K562 (cell line): Measurements from ENCODE around the gene FBRS. TPM values are rescaled to one million over a fixed set of nuclear protein-coding genes. Genes with fewer than 3 reads are reported as not detected.

Source experiments
- BDP1 ChIP-seq: IDR thresholded peaks from 3 replicates; pipeline ENCODE4 v1.6.1; 2011; ENCODE audit not compliant: insufficient read length, insufficient read depth
- ELF4 ChIP-seq: fragments of 450-650 bp; formaldehyde crosslinking; IDR thresholded peaks from 2 replicates; pipeline ENCODE4 v1.4.0; 2022; ENCODE audit warnings: missing genetic modification characterization
- GTF2E2 ChIP-seq: fragments of 200-800 bp; sonication (Bioruptor generic); IDR thresholded peaks from 2 replicates; pipeline ENCODE4 v1.6.1; 2016; ENCODE audit warnings: missing genetic modification characterization, missing compliant biosample characterization
- HDAC6 ChIP-seq: IDR thresholded peaks from 2 replicates; pipeline ENCODE4 v1.6.1; 2012; ENCODE audit warnings: low read depth, mild to moderate bottlenecking, control low read depth, inconsistent platforms, low read length, moderate library complexity
- HOXB6 ChIP-seq: fragments of 250-450 bp; sonication (Bioruptor Pico); IDR thresholded peaks from 2 replicates; pipeline ENCODE4 v1.5.1; 2022; ENCODE audit warnings: mild to moderate bottlenecking, borderline replicate concordance
- KAT8 ChIP-seq: fragments of 450-650 bp; IDR thresholded peaks from 2 replicates; pipeline ENCODE4 v1.6.1; 2016; ENCODE audit warnings: low read depth, mild to moderate bottlenecking
- KDM1A ChIP-seq, 2 experiments: fragments of 450-650 bp; IDR thresholded peaks; 2 replicates each; pipeline ENCODE4 v1.6.1; 2016; ENCODE audit warnings: mild to moderate bottlenecking in 2 of 2
- KDM2B ChIP-seq: fragments of 250-450 bp; sonication (Bioruptor Pico); IDR thresholded peaks from 2 replicates; pipeline ENCODE4 v1.8.0; 2021; ENCODE audit warnings: mild to moderate bottlenecking, moderate library complexity
- MAZ ChIP-seq, 2 experiments: fragments of 450-650 bp in 1 of 2; sonication (generic) in 1 of 2; formaldehyde crosslinking; IDR thresholded peaks in 1 of 2; conservative IDR thresholded peaks in 1 of 2; 2 replicates each; pipeline versions ENCODE4 v1.4.0 to v1.5.0; 2020; ENCODE audit warnings: mild to moderate bottlenecking in 1 of 2, missing genetic modification reagents in 1 of 2
- NFATC3 ChIP-seq: fragments of 450-650 bp; IDR thresholded peaks from 2 replicates; pipeline ENCODE4 v1.6.1; 2017; ENCODE audit warnings: mild to moderate bottlenecking
- PRPF4 ChIP-seq: fragments of 200-400 bp; formaldehyde crosslinking; IDR thresholded peaks from one replicate; pipeline ENCODE4 v1.6.1; 2017; ENCODE audit warnings: low read length, low read depth, mild to moderate bottlenecking; ENCODE audit not compliant: insufficient read depth, poor library complexity, severe bottlenecking
- RFX5 ChIP-seq: IDR thresholded peaks from 2 replicates; pipeline ENCODE4 v1.6.1; 2011; ENCODE audit warnings: low read depth, mild to moderate bottlenecking, improper control_type of control experiment, low read length
- RUNX1 ChIP-seq: sonication (generic); IDR thresholded peaks from 2 replicates; pipeline ENCODE4 v1.6.1; 2016; ENCODE audit warnings: antibody characterized with exemption, low read depth
- SOX6 ChIP-seq: fragments of 450-650 bp; IDR thresholded peaks from 2 replicates; pipeline ENCODE4 v1.6.1; 2014; ENCODE audit warnings: mild to moderate bottlenecking
- STAT5A ChIP-seq: IDR thresholded peaks from 2 replicates; pipeline ENCODE4 v1.6.1; 2012; ENCODE audit warnings: low read length, inconsistent platforms, borderline replicate concordance
- TSHZ1 ChIP-seq: fragments of 250-450 bp; sonication (Bioruptor Pico); IDR thresholded peaks from 2 replicates; pipeline ENCODE4 v1.4.0; 2020; ENCODE audit warnings: mild to moderate bottlenecking, moderate library complexity
- ZBTB26 ChIP-seq: fragments of 450-650 bp; formaldehyde crosslinking; IDR thresholded peaks from 2 replicates; pipeline ENCODE4 v1.4.0; 2022; ENCODE audit warnings: missing genetic modification characterization
- ZNF133 ChIP-seq: fragments of 250-450 bp; sonication (Bioruptor Pico); IDR thresholded peaks from 2 replicates; pipeline ENCODE4 v1.4.0; 2020; ENCODE audit warnings: mild to moderate bottlenecking
- ZNF134 ChIP-seq: fragments of 250-450 bp; sonication (Bioruptor Pico); conservative IDR thresholded peaks from 2 replicates; pipeline ENCODE4 v1.4.0; 2020
- ZNF75A ChIP-seq: fragments of 450-650 bp; formaldehyde crosslinking; IDR thresholded peaks from 2 replicates; pipeline ENCODE4 v1.4.0; 2020; ENCODE audit warnings: mild to moderate bottlenecking
- polyA plus RNA-seq, 8 experiments: library from polyadenylated mRNA; depleted of rRNA in 4 of 8; stranded (reverse) in 5 of 8; unstranded in 3 of 8; fragments of >200 nt; fragmentation: Nextera tagmentation in 2 of 8; fragmentation: Illumina TruSeq in 1 of 8; extraction: Ambion mirVana in 2 of 8; extraction: Trizol in 1 of 8; gene quantifications; 2 replicates each; pipeline versions ENCODE4 v1.2.1 to v1.2.3, GENCODE V29; 2011 to 2014; ENCODE audit warnings: inconsistent platforms in 1 of 8, missing spikeins in 1 of 8
- total RNA-seq, 7 experiments: library from RNA; depleted of rRNA in 6 of 7; stranded (reverse); fragments of >200 nt in 6 of 7; fragmentation: Illumina TruSeq in 2 of 7; extraction: Trizol in 2 of 7; gene quantifications; 2 replicates each; pipeline versions ENCODE4 v1.2.1 to v1.2.3, GENCODE V29; 2011 to 2021; ENCODE audit warnings: low replicate concordance in 1 of 7
- TF ChIP-seq, protein P1 (sequence below), 2 experiments: fragments of 450-650 bp in 1 of 2; sonication (generic) in 1 of 2; formaldehyde crosslinking; conservative IDR thresholded peaks; 2 replicates each; pipeline versions ENCODE4 v1.4.0 to v1.8.1; 2020 to 2022; ENCODE audit warnings: mild to moderate bottlenecking in 1 of 2, missing genetic modification reagents in 1 of 2
- TF ChIP-seq, protein P2 (sequence below): fragments of 450-650 bp; formaldehyde crosslinking; IDR thresholded peaks from 2 replicates; pipeline ENCODE4 v1.4.0; 2020; ENCODE audit warnings: mild to moderate bottlenecking, moderate library complexity

FBRS gene
- total and polyA plus RNA-seq, 9 of the 15 experiments (the other 6 are each of a cell fraction or from before 2014, with no cell fraction given) = 0.32 to 59.5 (median 13.1) TPM

- TF ChIP-seq, protein P1, sequence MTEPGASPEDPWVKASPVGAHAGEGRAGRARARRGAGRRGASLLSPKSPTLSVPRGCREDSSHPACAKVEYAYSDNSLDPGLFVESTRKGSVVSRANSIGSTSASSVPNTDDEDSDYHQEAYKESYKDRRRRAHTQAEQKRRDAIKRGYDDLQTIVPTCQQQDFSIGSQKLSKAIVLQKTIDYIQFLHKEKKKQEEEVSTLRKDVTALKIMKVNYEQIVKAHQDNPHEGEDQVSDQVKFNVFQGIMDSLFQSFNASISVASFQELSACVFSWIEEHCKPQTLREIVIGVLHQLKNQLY (CRISPR knock-in tag; conservative IDR thresholded peaks at IDR 0.05) = no peak
- peak; percentile 87 to 92 for TF ChIP-seq MAZ (CRISPR knock-in tag; conservative IDR thresholded peaks at IDR 0.05 in 1 of 2, IDR thresholded peaks at IDR 0.05 in 1 of 2)
- TF ChIP-seq TSHZ1 = no peak
- no peak for TF ChIP-seq ZNF134
- TF ChIP-seq PRPF4 = no peak
- no peak for TF ChIP-seq BDP1
- TF ChIP-seq, protein P2, sequence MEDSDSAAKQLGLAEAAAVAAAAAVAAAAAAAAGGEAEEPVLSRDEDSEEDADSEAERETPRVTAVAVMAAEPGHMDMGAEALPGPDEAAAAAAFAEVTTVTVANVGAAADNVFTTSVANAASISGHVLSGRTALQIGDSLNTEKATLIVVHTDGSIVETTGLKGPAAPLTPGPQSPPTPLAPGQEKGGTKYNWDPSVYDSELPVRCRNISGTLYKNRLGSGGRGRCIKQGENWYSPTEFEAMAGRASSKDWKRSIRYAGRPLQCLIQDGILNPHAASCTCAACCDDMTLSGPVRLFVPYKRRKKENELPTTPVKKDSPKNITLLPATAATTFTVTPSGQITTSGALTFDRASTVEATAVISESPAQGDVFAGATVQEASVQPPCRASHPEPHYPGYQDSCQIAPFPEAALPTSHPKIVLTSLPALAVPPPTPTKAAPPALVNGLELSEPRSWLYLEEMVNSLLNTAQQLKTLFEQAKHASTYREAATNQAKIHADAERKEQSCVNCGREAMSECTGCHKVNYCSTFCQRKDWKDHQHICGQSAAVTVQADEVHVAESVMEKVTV (CRISPR knock-in tag) = 0 out of 2 replicates have a peak, but pooled peaks have one; percentile 55
- no peak for TF ChIP-seq RFX5
- TF ChIP-seq RUNX1 = no peak
- no peak for TF ChIP-seq HDAC6
- peak; percentile 51; the same call in 1 of the 2 replicates for TF ChIP-seq SOX6
- TF ChIP-seq STAT5A = no peak
- no peak for TF ChIP-seq ZNF75A (CRISPR knock-in tag)
- no peak for TF ChIP-seq NFATC3
- peak; percentile 20; the same call in 1 of the 2 replicates for TF ChIP-seq KDM2B
- TF ChIP-seq KDM1A (IDR thresholded peaks at IDR 0.05) = no peak
- no peak for TF ChIP-seq KAT8
- no peak for TF ChIP-seq ZBTB26 (CRISPR knock-in tag)
- TF ChIP-seq GTF2E2 (tag) = no peak
- TF ChIP-seq ZNF133 (CRISPR knock-in tag) = no peak
- no peak for TF ChIP-seq HOXB6 (CRISPR knock-in tag)
- peak; percentile 92 for TF ChIP-seq ELF4 (CRISPR knock-in tag)
Measured at GRCh38 chr16:30657866-30658730, at the start of gene FBRS (continued).
